GM18526 (cell line): ENCODE results near the gene IRF4.

Experiments
- POLR2A ChIP-seq: IDR thresholded peaks from 3 replicates; pipeline ENCODE4 v1.6.1; 2011; ENCODE audit not compliant: insufficient read length; ENCODE audit errors: extremely low read depth

IRF4 gene

DNA sequence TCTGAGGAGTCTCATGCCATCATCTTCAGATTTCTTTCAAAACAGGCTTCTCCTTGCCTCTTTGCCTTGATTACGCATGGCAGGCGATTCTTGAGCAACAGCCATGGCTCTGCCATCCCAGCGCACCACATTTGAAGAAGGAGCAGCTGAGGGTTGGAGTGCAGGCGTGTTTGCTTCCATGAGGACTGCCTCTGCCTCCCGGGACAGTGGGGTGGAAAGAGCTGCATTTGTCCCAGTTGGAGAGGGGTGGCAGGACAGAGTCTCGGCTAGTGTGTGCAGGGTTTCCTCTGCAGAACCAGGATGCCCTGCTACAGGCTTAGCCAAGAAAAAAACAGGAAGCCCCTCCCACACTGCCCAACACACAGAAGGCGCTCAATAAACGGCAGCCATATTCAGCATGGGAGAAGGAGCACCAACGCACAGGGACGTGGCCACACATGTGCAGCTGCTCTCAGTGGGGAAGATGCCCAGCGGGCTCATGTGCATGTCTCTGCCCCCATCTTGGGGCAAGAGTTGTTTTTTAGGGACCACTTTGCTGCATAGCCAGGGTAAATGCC is 36.6 kb downstream of the IRF4 start:
- no peak for TF ChIP-seq POLR2A

DNA sequence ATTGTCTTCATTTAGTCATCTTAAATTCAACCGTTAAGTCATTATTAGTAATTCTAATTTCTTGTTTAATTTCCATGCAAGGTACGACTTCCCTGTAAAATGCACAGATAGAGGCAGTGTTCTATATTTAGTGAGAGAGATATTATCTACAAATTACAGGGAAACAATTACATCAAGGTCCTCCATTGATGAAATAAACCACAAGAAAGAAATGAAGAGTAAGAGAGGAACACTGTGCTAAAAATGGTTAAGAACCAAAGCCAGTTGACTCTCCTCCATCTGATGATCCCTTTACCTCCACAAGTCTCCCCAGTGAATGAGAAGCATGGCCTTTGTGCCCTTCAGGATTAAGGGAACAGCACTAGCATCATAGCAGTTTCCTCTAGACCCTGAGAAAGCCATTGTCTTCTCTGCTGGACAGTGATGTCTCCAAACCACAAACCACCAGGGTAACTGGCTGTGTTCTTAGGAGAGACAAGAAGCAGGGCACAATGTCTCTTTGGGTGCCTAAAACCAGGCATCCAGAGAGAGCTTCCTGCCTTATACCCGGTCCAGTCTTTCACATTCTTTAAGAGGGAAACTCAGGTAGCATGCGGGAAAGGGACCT is 38.1 kb downstream of the IRF4 start:
- no peak for TF ChIP-seq POLR2A

DNA sequence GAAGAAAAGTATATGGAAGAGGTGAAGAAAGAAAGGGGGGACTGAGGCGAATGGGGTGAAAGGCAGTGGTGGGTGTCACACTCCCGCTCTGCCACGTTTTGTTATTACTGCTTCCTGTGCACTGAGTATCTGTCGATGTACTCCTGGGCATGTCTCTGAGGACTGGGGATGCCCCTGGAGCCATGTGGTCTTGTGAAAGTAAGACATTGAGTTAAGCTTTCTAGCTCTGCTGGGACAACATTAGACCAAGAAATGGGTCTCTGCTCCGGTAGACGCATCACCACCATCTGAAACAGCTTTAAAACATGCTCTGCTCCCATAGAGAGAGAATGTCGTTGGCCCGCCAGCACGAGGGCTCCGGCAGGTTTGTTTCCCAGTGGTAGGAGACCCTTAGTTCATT is 40.0 kb downstream of the IRF4 start:
- no peak for TF ChIP-seq POLR2A

DNA sequence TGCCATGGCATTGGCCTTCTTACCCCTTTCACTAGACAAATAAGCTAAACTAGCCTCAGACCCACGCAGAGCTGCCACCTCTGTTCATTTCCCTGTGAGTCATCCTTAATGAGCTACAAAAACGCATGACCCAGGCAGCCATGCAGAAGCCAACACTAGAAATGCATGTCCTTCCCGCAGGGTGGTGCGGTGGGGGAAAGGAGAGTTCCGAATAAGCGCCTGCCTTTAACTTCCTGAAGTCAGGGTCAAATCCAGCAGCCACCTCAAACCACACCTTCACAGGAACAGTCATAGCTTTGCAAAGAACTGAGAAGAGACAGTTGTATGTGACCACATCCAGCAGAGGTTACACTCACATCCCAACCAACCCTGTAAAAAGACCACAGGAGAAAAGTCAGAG is 40.4 kb downstream of the IRF4 start:
- TF ChIP-seq POLR2A = no peak

DNA sequence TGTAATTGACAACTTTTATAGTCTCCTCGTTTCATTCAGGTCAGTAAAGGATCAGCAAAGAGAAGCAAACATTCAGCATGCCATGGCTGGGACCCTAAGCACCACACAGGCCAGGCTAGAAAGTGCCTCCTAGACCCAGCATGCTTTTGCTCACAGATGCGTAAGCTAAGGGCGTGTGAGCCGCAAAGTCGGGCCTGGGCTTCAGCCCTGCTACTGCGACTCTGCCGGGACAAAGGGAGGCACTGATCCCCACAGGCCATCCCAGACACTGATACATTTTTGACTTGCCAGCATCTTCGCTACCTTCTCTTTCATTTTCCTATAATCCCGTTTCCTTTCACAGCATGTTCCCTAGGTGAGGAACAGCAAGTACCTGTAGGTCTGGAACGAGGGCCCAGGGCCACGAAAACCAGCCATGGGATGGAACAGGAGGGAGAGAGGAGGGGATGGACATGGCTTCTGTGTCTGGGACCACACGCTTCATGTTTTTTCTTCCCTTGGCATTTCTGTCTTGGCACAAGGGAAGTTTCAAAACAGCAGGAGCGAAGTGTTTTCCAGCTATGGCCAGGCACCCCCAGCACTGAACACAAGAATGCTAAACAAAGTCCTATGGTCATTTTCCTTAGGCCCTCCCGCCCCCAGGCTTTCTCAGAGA is 42.6 kb downstream of the IRF4 start:
- no peak for TF ChIP-seq POLR2A

DNA sequence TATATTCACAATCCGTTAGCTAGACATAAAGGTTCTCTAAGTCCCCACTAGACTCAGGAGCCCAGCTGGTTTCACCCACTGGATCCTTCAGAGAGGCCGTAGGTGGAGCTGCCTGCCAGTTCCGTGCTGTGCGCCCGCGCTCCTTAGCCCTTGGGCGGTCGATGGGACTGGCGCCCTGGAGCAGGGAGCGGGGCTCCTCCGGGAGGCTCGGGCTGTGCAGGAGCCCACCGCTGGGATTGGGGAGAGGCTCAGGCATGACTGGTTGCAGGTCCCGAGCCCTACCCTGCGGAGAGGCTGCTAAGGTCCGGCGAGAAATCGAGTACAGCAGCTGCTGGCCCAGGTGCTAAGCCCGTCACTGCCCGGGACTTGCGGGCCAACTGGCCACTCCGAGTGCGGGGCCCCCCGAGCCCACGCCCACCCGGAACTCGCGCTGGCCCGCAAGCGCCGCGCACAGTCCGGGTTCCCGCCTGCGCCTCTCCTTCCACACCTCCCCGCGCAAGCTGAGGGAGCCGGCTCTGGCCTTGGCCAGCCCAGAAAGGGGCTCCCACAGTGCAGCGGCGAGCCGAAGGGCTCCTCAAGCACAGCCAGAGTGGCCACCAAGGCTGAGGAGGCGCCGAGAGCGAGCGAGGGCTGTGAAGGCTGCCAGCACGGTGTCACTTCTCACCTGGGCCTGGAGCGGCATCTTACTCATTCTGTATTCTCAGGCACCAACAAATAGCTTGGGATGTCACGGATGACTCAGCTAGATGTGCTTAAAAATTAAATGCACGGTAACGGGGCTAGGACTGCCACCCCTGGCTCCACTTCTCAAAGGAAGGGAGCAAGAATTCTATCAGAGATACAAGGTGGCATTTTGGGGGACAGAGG is 44.1 kb downstream of the IRF4 start:
- no peak for TF ChIP-seq POLR2A

DNA sequence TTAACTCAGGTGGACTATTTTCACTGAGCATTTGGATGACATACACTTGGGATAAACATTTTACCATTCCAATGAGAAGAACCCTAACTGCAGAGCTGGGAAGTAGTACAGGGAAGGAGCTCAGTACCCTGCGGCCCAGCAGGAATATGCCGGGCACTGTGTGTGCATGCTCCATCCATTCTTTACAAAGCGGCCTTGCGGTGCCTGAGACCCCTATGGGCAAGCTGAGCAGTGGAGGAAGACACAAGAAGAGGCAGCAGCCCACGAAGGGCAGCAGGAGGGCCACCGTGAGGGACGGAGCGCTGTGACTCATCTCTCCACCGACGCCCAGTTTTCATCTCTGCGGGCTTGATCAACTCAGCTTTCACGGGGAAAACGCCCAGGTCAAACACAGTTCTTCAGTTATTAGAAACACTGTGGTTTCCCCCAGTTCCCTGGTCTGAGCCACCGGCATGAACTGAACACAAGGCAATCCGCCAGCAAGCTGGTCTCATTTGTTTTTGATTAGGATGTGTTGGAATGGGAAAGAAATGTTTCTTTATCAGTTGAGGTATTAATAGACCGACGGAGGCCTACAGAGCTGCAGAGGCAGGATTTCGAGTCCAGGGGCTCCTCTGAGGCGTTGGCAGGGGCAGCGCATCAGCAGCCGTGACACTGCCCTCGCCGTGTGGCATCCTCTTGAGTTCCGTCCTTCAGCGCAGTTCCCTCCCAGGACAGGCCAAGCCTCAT is 44.9 kb downstream of the IRF4 start:
- no peak for TF ChIP-seq POLR2A

DNA sequence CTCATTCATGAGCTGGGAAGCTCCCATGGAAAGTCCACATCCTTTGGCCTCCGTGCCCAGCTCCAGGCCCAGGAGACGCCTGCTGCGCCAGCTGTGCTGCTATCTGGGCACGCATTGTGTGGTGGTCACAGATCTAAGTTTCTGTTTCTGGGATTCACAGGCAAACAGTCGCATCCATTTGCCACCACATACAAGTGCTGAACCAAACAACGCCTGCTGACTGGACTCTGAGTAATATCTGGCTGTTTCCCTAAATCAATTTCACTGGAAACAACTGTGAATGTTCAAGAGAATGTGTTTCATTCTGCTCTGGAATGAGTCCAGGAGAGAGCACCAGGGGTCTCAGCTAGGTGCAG is 45.5 kb downstream of the IRF4 start:
- TF ChIP-seq POLR2A = no peak

DNA sequence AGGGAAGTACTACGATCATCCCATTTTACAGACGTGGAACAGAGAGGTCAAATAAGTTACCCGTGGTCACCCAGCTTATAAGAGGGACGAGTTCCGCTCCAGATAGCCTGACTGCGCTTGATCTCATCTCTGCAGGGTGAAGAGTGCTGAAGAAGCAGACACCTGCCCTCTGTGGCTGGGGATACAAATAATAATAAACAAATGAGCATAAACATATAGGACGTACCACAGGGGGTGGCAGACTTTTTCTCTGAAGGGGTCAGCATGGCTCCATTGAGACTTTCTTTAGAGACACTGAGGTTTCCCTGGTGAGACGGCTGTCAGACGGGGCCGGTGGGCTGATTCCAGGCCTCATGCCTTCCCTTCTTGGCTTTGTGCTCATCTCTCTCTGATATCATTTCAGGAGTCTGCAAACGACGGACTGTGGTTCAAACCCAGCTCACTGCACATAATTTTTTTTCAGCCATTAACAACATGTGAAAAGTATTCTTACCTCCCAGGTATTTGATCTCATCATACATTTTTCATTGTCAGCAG is 47.1 kb downstream of the IRF4 start:
- no peak for TF ChIP-seq POLR2A

DNA sequence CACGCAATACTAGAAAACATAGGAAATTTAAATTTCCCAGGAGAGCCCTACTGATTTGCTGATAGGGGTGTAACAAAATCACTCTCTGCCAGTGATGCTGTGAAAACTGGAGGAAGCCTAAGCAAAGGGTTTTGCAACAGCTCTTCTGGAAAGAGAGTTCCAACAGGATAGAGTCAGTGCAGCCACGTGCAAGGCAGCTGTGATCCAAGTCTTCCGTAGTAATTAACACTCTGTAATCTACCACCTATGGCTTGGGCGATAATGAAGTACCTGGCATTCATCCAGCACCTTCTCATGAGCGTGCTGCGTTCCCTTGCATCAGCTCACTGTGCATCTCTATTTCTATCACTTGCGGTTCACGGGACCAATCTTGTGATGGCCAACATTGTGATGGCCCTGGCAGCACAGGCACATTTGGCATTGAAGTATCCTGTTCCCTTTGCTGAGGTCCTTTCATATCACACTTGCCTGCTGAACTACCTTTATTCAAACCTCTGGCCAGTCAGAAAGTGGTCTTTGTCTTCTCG is 48.2 kb downstream of the IRF4 start:
- no peak for TF ChIP-seq POLR2A

DNA sequence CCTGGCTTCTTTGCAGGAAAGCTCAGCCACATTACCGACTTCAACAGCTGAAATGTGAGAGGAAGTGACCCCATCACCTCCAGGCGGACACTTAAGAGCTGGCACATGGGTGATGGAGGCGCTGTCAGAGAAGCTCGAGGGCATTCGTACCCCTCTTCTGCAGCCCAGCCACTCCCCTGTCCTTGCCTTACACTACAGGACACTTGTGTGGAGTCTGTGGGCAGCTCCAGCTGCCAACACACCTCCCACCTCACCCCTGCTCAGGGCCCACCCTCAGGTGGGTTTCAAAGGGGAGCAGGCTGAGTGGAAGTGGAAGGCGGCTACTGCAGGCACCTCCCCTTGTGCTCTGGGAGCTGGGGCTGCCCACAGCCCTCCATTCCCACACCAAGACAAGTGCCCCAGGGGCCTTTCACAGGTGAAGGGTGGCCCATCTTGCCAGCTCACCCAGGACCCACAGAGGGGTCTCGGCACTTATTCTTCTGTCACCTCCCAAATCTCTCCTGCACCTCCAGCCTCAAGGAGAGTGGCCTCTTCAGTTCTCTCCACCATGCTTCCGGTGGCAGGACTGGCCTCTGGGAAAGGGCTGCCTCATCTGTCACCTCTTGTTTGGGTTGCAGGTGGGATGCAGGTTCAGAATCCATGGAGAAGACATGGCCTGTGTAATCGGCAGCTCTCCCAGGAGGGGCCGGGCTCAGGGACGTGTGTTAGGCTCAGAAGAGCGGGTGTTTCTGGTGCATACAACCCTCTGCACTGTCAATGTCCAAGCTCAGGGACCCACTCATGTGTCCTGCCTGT is 49.8 kb downstream of the IRF4 start:
- TF ChIP-seq POLR2A = no peak

DNA sequence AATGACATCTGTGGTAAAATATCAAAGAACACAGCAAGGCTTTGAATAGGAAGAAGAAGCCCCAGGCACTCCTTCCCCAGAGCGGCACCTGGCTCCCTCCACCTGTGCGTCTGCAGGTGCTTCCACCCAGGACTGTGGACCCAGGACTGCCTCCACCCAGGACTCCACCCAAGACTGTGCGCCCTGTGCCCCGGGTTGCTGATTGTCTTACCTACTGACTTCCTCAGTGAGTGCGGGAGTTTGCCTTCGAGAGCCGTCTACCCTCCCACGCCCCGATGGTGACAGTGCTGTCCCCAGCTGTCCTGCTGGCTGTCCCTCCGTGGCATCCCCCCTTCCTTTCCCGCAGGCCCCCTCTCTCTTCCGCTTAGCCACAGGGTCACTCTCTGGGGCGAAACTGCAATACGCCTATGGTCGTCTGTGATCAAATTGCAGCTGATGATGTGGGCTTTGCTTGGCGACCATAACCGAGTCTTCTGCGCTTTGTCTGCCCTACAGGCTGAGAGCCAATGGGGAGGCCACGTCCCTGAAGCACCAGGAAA is 52.1 kb downstream of the IRF4 start:
- TF ChIP-seq POLR2A = no peak

DNA sequence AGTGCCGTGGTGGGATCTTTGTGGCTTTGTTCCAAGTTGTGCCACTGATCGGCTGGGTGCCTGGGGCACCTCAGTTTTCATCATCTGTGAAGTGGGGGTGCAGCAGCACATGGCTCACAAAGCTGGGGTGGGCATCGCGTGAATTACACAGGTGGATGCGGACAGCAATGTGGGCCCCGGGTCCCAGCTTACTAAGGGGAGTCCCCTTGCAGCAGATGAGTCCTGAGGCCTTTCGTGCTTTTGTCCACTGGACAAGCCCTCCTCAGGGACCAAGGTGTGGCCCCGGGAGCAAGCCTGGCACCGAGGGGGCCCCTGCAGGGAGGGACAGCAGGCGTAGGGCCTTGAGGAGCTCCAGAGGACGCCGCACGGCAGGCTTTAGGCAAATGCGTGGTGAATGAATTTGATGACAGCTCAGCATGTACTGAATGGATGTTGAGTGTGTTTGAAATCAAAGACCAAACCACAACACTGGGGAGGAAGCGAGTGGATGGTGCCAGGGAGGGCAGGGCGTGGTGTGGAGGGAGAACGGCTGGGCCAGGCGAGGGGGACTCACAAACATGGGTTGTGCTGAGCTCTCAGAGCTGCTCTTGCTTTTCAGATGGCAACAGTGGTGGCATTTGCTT is 53.2 kb downstream of the IRF4 start:
- TF ChIP-seq POLR2A = no peak
